HepG2 (cell line): ENCODE data around the gene ZNRF4. TPM values are rescaled to one million over a fixed set of nuclear protein-coding genes. Genes with fewer than 3 reads are reported as not detected.

Source experiments
- ATAC-seq: fragments of 200-7000 bp; cut with Tn5 transposase; 3 replicates; pipeline ENCODE4 v1.9.1; 2020; ENCODE audit warnings: mild to moderate bottlenecking, moderate library complexity
- BruUV-seq: library from RNA; stranded (reverse); fragments of 400-500 nt; replicated peaks from 2 replicates; lab custom pipeline; 2021; lab: Mats Ljungman, UMichigan
- CTCF ChIA-PET: fragments of 300-600 bp; formaldehyde crosslinking; extraction: SDS; loops from one replicate; lab custom pipeline; 2021; ENCODE audit warnings: low total read pairs, inconsistent platforms, low intra/inter-chr PET ratio; lab: Yijun Ruan, JAX
- POLR2A ChIA-PET: fragments of 350-600 bp; sonication (Branson Sonifier 250); formaldehyde crosslinking; loops from one replicate; lab custom pipeline; 2020; ENCODE audit warnings: antibody characterized with exemption, inconsistent platforms; lab: Yijun Ruan, JAX
- DNase-seq: peaks from one replicate; pipeline ENCODE4 v3.0.0-alpha.2; 2015; ENCODE audit warnings: low spot score
- FAIRE-seq: peaks from 3 replicates; lab custom pipeline; 2011; peaks lifted over from hg19 to GRCh38; lab: Jason Lieb, UNC
- H2AFZ ChIP-seq: one replicate; pipeline ENCODE4 v1.6.1; 2011; ENCODE audit warnings: low read length, inconsistent platforms
- H3K27ac ChIP-seq: fragments of 300-600 bp; 3 replicates; pipeline ENCODE4 v1.8.0; 2011; ENCODE audit warnings: mixed run types, mild to moderate bottlenecking, mixed read lengths, low read length, inconsistent platforms; ENCODE audit not compliant: insufficient read depth; ENCODE audit errors: extremely low read length
- H3K27me3 ChIP-seq, 2 experiments: fragments of 200-600 bp in 1 of 2; 2 replicates in 1 of 2; 3 replicates in 1 of 2; pipeline versions ENCODE4 v1.6.0 to v1.8.0; 2011; ENCODE audit warnings: low read length in 2 of 2, mild to moderate bottlenecking in 2 of 2, moderate library complexity in 2 of 2, inconsistent platforms in 1 of 2; ENCODE audit not compliant: insufficient read depth in 2 of 2, control insufficient read depth in 1 of 2
- H3K36me3 ChIP-seq, 2 experiments: fragments of 200-600 bp in 1 of 2; replicated peaks in 1 of 2; 2 replicates in 1 of 2; 3 replicates in 1 of 2; pipeline versions ENCODE4 v1.5.1 to v1.8.0; 2011; ENCODE audit warnings: low read length in 2 of 2, inconsistent platforms in 1 of 2; ENCODE audit not compliant: insufficient read depth in 2 of 2, control insufficient read depth in 1 of 2
- H3K4me1 ChIP-seq: 2 replicates; pipeline ENCODE4 v1.5.1; 2012; ENCODE audit warnings: low read length, inconsistent platforms; ENCODE audit not compliant: insufficient read depth
- H3K4me2 ChIP-seq: 2 replicates; pipeline ENCODE4 v1.6.0; 2011; ENCODE audit warnings: low read depth, low read length, inconsistent platforms
- H3K4me3 ChIP-seq, 3 experiments: fragments of 200-600 bp in 1 of 3; sonication (generic), shearing (Covaris generic) in 1 of 3; replicated peaks in 1 of 3; 2 replicates each; pipeline ENCODE4 v1.5.1; 2011 to 2016; ENCODE audit warnings: low read length in 3 of 3, inconsistent platforms in 2 of 3, low read depth in 2 of 3, mild to moderate bottlenecking in 2 of 3, control low read depth in 1 of 3, mixed read lengths in 1 of 3; ENCODE audit not compliant: insufficient read depth in 1 of 3
- H3K79me2 ChIP-seq: one replicate; pipeline ENCODE4 v1.6.1; 2011; ENCODE audit warnings: low read length, inconsistent platforms; ENCODE audit not compliant: insufficient read depth
- H3K9ac ChIP-seq: 2 replicates; pipeline ENCODE4 v1.6.0; 2011; ENCODE audit warnings: mild to moderate bottlenecking, low read depth, low read length, inconsistent platforms; ENCODE audit not compliant: insufficient read depth
- H3K9me3 ChIP-seq: 2 replicates; pipeline ENCODE4 v1.5.1; 2012; ENCODE audit warnings: mild to moderate bottlenecking, low read length
- H4K20me1 ChIP-seq: 2 replicates; pipeline ENCODE4 v1.6.0; 2011; ENCODE audit warnings: inconsistent platforms, mild to moderate bottlenecking, low read length, moderate library complexity; ENCODE audit not compliant: insufficient read depth
- NFIB ChIP-seq: sonication (generic); formaldehyde crosslinking; IDR thresholded peaks from 2 replicates; pipeline ENCODE4 v1.9.0; 2021; ENCODE audit warnings: missing genetic modification reagents, mild to moderate bottlenecking, borderline replicate concordance
- POLR2AphosphoS2 ChIP-seq: IDR thresholded peaks from 2 replicates; pipeline ENCODE4 v1.6.1; 2011; ENCODE audit warnings: low read depth, low read length, improper control_type of control experiment
- POLR2AphosphoS5 ChIP-seq: IDR thresholded peaks from 2 replicates; pipeline ENCODE4 v1.6.1; 2012; ENCODE audit warnings: low read depth, low read length
- TEAD2 ChIP-seq: sonication (generic); formaldehyde crosslinking; IDR thresholded peaks from 2 replicates; pipeline ENCODE4 v1.9.0; 2021; ENCODE audit warnings: missing genetic modification reagents
- ZBTB1 ChIP-seq: sonication (generic); formaldehyde crosslinking; IDR thresholded peaks from 2 replicates; pipeline ENCODE4 v1.4.0; 2020; ENCODE audit warnings: missing genetic modification reagents, borderline replicate concordance
- ZNF318 ChIP-seq: sonication (generic); formaldehyde crosslinking; IDR thresholded peaks from 2 replicates; pipeline ENCODE4 v1.4.0; 2020; ENCODE audit warnings: mild to moderate bottlenecking, missing genetic modification reagents
- ZXDC ChIP-seq: sonication (generic); formaldehyde crosslinking; IDR thresholded peaks from 2 replicates; pipeline ENCODE4 v1.5.0; 2020; ENCODE audit warnings: mild to moderate bottlenecking, missing genetic modification reagents
- WGBS: methylation state at CpG from one replicate; pipeline ENCODE4 v1.1.6; 2017; ENCODE audit warnings: low lambda C conversion rate; 5-methylcytosine and 5-hydroxymethylcytosine counted together
- in situ Hi-C: cut with HindIII; loops from 2 replicates; pipeline ENCODE4 v1.10.0; 2017; ENCODE audit warnings: low pct_unique_long_range_greater_than_20kb; ENCODE audit not compliant: extremely low pct_ligation_motif_present
- intact Hi-C: fragments of 100-400 bp; cut with micrococcal nuclease; formaldehyde crosslinking; loops from one replicate; pipeline ENCODE4 v1.10.0; 2022; ENCODE audit not compliant: unreplicated experiment
- polyA plus RNA-seq, 8 experiments: library from polyadenylated mRNA; depleted of rRNA in 3 of 8; stranded (reverse) in 7 of 8; unstranded in 1 of 8; fragments of >200 nt; fragmentation: Illumina TruSeq in 4 of 8; extraction: Trizol in 4 of 8; gene quantifications; 2 replicates each; pipeline versions ENCODE4 v1.2.1 to v1.2.3, GENCODE V29; 2011 to 2016; ENCODE audit warnings: low read depth in 4 of 8, missing spikeins in 1 of 8, mixed read lengths in 1 of 8; ENCODE audit not compliant: insufficient read depth in 1 of 8
- total RNA-seq, 5 experiments: library from RNA; depleted of rRNA; stranded (reverse); fragments of >200 nt; fragmentation: Illumina TruSeq; extraction: Trizol; gene quantifications; 2 replicates each; pipeline ENCODE4 v1.2.3, GENCODE V29; 2016; ENCODE audit warnings: low read depth in 1 of 5

Gene ZNRF4
- total and polyA plus RNA-seq, 2 of the 13 experiments (the other 11 are each of a cell fraction or from before 2014, with no cell fraction given): not detected

GRCh38 chr19:5494773-5495172 lies 39.6 kb downstream of the ZNRF4 start:
- no peak for ATAC-seq
- intact Hi-C loops (no loop called here), in situ Hi-C loops (no loop called here)
- Histone ChIP-seq H3K27ac (no peak overlapping the region), H3K4me2 (no peak overlapping the region), H4K20me1 (no peaks in the 10 kb centered on the region), H2AFZ (no peak overlapping the region), H3K36me3 (no peaks in the 10 kb centered on the region), H3K4me1 (no peaks in the 10 kb centered on the region), H3K9ac (no peak overlapping the region), H3K79me2 (no peaks in the 10 kb centered on the region), H3K4me3 (no peak overlapping the region), H3K27me3 (peaks cover 0 to 4% of the 10 kb centered on the region in 2 experiments; a peak in 1 of 5 replicates), H3K9me3 (no peaks in the 10 kb centered on the region)
- CTCF ChIA-PET: no interaction called here
- POLR2A ChIA-PET: no interaction called here
- no peak for DNase-seq
- no peak for FAIRE-seq
- TF ChIP-seq POLR2AphosphoS5: no peak
- no TSS peak for BruUV-seq
- WGBS: 24% methylated on average over 11 of the region's 11 CpGs

DNA sequence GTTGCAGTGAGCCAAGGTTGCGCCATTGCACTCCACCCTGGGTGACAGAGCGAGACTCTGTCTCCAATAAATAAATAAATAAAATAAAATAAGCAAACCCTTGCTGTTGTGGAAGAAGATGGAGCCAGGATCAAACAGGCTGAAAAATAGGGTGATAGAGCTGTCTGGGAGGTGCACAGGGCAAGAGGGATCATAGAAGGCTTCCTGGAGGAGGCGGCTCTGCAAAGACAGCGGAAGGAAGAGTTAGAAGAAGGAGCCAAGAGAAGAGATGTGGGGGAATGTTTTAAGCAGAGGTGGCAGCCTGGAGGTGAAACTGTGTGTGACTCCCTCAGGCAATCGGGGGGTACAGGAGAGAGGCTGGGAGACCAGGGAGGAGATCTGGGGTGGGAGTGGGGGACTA lies 40.6 kb downstream of the ZNRF4 start:
- Histone ChIP-seq H2AFZ (no peak overlapping the region), H3K9ac (no peak overlapping the region), H3K4me1 (no peaks in the 10 kb centered on the region), H3K27ac (no peak overlapping the region), H4K20me1 (no peaks in the 10 kb centered on the region), H3K9me3 (no peaks in the 10 kb centered on the region), H3K27me3 (peaks cover 0 to 4% of the 10 kb centered on the region in 2 experiments; a peak in 1 of 5 replicates), H3K4me3 (no peak overlapping the region), H3K4me2 (no peak overlapping the region), H3K36me3 (no peaks in the 10 kb centered on the region), H3K79me2 (no peaks in the 10 kb centered on the region)
- 69% methylated on average over 5 of the region's 5 CpGs for WGBS
- POLR2A ChIA-PET: no interaction called here
- FAIRE-seq (no peak), DNase-seq (no peak), ATAC-seq (no peak)
- CTCF ChIA-PET: no interaction called here
- in situ Hi-C loops: no loop called here
- BruUV-seq: no TSS peak
- intact Hi-C loops: no loop called here
- TF ChIP-seq TEAD2 (no peak), ZBTB1 (CRISPR knock-in tag) (no peak), POLR2AphosphoS2 (no peak), ZNF318 (CRISPR knock-in tag) (no peak), NFIB (no peak), ZXDC (no peak)
